ENCODE results near the gene ODAD4.
"Not testable (repeated sequence)": the region's sequence is repeated elsewhere in the genome, so short reads cannot be mapped to it uniquely, and the experiment has no call there.

Gene ODAD4

DNA sequence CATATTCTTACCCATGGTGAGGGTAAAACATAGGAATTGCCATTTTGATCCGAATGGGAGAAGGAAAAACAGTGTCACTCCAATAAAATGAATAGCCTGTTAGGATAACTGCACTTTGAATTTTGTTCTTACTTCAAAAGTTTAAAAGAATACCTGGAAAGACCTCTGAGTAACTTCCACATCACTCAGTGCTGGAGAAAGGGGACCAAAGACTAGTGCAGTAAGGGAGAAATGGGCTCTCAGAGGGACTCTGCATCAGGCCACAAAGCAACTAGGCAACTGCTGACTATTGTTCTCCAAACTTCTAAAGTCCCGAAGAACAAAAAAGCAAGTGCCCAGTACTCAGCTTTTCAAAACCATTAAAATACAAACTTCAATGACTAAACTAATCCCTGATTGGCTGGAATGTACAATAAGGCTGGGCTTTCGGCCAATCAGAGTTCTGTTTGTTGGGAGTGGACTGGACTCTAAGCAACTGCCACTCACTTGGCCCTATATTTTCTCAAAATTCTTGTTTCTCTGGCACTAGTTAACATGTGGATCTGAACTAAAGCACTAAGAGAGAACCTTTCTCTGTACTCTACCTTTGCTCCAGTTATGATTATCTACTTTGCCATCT lies 80.6 kb downstream of the ODAD4 start:
- DNase-seq: no peak

DNA sequence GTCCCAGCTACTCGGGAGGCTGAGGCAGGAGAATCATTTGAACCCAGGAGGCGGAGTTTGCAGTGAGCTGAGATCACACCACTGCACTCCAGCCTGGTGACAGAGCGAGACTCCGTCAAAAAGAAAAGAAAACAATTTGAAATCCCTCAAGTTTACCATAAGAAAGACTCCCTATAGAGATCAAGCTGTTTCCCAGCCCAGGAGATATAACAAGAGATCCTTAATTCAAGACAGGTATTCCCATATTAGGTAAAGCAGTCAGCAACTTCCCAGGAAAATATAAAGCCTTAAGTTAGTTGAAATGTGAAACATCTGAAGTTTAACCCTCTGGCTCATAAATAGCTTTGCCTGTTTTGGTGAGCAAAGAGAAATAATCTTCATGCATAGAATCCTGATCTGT lies 81.9 kb downstream of the ODAD4 start:
- not testable (repeated sequence) for DNase-seq

DNA sequence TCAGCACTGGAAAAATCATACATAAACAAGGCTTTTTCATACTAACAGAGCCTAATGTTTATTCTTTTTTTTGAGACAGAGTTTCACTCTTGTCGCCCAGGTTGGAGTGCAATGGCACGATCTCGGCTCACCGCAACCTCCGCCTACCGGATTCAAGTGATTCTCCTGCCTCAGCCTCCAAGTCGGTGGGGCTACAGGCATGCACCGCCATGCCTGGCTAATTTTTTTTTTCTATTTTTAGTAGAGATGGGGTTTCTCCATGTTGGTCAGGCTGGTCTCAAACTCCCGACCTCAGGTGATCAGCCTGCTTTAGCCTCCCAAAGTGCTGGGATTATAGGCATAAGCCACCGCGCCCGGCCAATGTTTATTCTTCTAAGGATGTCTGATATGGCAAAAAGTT lies 83.3 kb downstream of the ODAD4 start:
- not testable (repeated sequence) for DNase-seq

Measured in fibroblast of skin of right quadriceps (primary cell).